Measurements from ENCODE around the gene SH3PXD2A.

SH3PXD2A gene

GRCh38 chr10:103551619-103552602 is 303.5 kb downstream of the SH3PXD2A start:
- no peak for DNase-seq

- DNase-seq, result no peak
Measured at GRCh38 chr10:103550229-103550628, 305.1 kb downstream of the SH3PXD2A start.

GRCh38 chr10:103549349-103549685 is 306.1 kb downstream of the SH3PXD2A start:
- no peak for DNase-seq

- no peak for DNase-seq
Measured at GRCh38 chr10:103548581-103549348, 306.6 kb downstream of the SH3PXD2A start.

- no peak for DNase-seq
Measured at GRCh38 chr10:103548006-103548405, 307.4 kb downstream of the SH3PXD2A start.

GRCh38 chr10:103547391-103547946 is 307.9 kb downstream of the SH3PXD2A start:
- DNase-seq, result no peak

- no peak for DNase-seq
Measured at GRCh38 chr10:103546401-103546800, 309.0 kb downstream of the SH3PXD2A start.

- DNase-seq, result no peak
Measured at GRCh38 chr10:103545771-103546281, 309.6 kb downstream of the SH3PXD2A start.

GRCh38 chr10:103545366-103545765 is 310.0 kb downstream of the SH3PXD2A start:
- DNase-seq, result no peak

GRCh38 chr10:103544657-103545310 is 310.6 kb downstream of the SH3PXD2A start:
- DNase-seq, result no peak

All from retina (tissue), 1 donor.